Iris pigment epithelial cell (primary cell): ENCODE results near the gene COMMD1.
"Not testable (repeated sequence)": the region's sequence is repeated elsewhere in the genome, so short reads cannot be mapped to it uniquely, and the experiment has no call there.

ENCODE experiments used
- DNase-seq: peaks from one replicate; pipeline ENCODE4 v3.0.0-alpha.2; 2011; ENCODE audit warnings: low read depth

COMMD1 gene

DNA sequence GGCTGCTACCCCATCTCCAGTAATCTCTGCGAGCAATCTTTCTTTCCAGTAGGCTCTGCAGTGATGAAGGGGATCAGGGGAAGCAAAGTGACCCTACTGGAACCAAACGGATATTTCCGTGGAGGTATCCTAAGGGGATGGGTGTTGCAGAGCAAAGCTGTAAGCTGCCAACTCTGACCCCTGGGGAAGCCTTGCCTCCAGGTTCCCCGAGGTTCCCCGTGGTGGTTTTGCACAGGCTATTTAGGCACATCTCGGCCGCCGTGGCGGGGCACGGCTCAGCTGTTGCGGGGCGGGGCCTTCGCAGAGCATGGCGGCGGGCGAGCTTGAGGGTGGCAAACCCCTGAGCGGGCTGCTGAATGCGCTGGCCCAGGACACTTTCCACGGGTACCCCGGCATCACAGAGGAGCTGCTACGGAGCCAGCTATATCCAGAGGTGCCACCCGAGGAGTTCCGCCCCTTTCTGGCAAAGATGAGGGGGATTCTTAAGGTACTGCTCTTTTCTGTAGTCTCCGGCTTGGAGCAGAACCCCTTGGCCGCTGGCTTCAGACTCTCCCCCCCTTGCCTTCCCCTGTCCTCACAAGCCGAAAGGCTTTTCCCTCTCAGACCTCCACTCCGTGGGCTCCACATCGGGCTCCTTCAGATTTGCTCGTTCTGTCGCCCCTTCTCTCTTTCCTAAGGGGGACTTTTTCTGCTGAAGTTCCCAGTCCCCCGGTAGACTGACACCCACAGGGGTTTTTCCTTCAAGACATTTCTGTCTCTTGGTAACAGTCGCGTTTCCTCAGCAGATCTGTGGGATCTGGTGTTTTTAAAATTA is at the start of gene COMMD1:
Gene COMMD1 (plus strand): TSS at position 303 of the 814 bp plus-strand sequence. CDS start 5 bp downstream, at position 308.
- DNase-seq: peak; percentile 82

DNA sequence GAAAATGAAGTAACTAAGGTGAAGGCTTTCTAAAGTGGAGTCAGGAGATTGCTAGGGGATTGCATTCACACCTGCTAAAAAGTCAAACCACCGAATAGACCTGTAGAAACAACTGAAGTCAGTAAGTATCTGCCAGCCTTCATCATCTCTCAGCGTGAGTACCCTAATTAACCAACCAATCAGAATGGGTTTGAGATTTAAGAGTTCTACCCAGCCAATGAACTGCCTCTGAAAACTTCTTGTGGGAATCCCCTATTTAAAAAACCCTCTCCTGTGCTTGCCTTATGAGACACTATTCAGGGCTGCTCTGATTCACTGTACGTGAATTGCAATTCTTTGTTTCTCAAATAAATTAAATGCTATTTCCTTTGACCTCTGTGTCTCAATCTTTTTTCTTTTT is 48.2 kb upstream of the COMMD1 start:
- DNase-seq: no peak

DNA sequence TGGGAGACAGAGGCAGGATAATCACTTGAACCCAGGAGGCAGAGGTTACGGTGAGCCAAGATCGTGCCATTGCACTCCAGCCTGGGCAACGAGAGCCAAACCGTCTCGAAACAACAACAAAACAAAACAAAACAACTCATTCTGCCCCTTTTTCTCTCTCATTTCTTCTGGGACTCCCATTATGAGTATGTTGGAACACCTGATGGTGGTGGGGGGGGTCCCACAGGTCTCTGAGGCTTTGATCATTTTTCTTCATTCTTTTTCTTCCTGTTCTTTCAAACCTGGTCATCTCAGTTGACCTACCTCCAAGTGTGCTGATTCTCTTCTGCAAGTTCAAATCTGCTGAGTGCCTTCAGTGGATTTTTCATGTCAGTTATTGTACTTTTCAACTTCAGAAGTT is 43.4 kb upstream of the COMMD1 start:
- DNase-seq: no peak

DNA sequence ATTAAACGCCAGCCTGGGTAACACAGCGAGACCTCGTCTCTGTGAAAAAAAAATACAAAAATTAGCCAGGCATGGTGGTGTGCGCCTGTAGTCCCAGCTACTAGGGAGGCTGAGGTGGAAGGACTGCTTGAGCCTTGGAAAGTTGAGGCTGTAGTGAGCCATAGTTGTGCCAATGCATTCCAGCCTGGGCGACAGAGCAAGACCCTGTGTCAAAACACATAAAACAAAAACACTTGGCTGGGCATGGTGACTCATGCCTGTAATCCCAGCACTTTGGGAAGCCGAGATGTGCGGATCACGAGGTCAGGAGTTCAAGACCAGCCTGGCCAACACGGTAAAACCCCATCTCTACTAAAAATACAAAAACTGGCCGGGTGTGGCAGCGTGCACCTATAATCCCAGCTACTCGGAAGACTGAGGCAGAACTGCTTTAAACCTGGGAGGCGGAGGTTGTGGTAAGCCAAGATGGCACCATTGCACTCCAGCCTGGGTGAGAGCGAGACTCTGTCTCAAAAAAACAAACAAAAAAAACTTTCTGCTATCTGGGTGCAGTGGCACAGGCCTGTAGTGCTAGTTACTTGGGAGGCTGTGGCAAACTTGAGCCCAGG is 38.9 kb upstream of the COMMD1 start:
- DNase-seq: not testable (repeated sequence)

DNA sequence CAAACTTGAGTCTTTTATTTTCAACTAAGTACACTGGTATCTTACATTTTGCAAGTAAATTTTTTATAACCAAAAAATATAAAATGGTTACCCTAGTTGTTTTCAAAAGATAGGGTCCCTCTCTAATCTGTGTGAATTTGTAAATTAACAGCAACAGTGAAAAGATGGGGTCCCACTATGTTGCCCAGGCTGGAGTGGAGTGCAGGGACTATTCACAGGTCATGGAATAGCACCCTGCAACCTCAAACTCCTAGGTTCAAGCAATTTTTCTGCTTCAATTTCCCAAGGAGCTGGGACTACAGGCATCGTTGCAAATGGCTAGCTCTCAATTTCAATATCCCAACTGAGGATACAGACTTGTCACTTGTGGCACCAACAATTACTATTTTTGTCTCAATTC is 29.1 kb upstream of the COMMD1 start:
- no peak for DNase-seq

DNA sequence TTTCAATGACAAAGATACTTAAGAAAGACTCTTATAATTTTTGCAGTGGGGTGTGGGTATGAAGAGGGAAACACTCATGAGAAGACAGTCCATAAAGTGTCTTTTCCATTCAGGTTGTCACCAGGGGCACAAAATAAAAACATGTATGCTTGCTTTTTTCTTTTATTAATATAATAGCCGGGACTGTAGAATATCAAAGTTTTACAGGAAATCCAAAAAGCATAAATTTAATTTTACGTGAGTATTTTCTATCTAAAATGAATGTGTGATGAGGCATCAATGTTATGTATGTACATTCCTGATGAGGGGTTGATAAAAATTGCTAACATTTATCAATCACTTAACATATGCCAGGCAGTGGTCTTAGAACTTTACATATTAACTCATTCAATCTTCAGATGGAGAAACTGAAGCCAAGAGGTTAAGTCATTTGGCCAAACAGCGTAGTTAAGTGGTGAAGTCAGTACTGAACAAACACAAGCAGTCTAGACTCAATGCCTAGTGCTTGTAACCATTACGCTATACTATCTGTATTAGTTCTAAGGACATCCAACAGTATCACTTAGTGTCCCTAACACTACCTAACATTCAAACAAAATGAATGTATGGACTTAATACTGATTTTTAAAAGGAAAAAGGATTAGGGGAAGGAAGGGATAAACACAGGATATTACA is 27.8 kb upstream of the COMMD1 start:
- no peak for DNase-seq

DNA sequence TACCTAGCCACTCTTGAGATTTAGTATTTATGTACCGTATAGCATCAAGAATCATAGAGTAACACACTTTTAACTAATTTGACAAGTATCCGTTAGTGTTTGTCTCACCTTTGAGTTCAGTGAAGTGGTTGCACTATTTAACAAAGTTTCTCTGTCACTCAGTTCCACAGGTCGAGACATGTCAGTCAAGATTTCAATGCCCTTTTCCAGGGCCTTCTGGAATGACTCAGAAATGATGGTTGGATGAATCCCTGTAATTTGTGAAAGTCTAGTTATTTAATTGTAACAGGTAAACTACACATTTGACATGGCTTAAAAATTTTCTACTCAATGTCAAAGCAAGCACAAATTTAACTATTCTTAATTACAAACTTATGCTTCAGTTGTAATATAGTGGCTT is 26.7 kb upstream of the COMMD1 start:
- DNase-seq: no peak

DNA sequence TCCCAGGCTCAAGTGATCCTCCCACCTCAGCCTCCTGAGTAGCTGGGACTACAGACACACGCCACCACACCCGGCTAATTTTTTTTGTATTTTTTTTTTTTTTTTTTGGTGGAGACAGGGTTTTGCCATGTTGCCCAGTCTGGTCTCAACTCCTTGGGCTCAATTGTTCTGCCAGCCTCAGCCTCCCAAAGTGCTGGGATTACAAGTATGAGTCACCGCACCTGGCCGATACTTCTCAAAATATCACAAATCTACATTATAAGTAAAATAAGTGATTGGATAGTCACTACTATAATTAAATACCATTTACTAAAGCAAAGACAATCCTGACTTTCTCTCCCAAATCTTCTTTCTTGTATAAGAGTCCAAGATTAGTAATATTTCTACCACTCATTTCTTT is 26.1 kb upstream of the COMMD1 start:
- not testable (repeated sequence) for DNase-seq

DNA sequence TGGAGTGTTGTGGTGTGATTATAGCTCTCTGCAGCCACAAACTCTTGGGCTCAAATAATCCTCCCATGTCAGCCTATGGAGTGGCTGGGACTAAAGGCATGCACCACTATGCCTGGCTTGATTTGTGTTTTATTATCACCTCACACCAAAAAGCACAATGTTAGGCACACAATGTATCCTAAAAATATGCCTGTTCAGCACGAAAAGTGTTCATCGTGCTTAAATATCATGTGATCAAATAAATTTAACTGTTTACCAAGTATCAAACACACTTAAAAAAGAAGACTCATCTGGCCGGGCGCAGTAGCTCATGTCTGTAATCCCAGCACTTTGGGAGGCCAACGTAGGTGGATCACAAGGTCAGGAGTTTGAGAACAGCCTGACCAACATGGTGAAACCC is 22.6 kb upstream of the COMMD1 start:
- DNase-seq: no peak

DNA sequence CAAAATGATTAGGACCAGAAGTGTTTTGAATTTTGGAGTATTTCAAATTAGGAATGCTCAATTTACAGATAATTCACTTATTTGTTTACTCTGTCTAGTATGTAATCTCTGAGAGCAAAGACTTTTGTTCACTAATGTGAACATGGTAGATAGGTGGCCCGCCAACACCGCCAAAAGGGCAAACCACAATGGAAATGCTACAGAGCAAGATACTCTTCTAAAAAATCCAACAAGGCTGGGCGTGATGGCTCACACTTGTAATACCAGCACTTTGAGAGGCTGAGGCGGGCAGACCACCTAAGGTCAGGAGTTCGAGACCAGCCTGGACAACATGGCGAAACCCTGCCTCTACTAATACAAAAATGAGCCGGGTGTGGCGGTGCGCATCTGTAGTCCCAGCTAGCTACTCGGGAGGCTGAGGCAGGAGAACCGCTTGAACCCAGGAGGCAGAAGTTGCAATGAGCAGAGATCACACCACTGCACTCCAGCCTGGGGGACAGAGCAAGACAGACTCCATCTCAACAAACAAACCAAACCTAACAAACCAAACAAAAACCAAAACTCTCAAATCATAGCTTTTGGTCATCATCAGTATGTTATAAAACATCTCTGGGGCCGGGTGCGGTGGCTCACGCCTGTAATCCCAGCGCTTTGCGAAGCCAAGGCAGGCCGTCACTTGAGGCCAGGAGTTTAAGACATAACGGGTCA is 19.4 kb upstream of the COMMD1 start:
- DNase-seq: no peak

DNA sequence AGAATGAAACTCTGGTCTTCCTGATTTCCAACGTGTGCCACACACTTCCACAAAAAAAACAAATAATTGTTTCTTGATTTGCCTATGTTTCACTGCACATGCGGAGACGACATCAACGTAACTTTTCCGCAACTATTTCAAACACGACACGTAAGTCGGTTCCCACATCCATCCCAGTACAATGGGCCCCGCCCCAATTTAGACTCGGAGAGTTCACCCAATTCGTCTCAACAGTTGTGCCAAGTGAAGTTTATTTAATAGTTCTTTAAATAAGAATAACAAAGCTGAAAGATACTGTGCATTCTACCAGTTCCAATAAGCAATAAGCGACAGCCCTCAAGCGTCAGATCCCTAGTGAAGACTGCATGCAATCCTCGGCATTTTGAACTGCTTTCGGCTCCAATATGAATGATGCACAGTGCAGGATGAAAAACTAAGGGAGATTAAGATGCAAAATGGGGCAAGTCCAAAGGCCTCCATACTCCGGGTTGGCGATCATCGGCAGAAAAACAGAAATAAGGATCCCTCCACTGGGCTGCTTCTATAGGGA is 17.7 kb upstream of the COMMD1 start:
- peak; percentile 62 for DNase-seq

DNA sequence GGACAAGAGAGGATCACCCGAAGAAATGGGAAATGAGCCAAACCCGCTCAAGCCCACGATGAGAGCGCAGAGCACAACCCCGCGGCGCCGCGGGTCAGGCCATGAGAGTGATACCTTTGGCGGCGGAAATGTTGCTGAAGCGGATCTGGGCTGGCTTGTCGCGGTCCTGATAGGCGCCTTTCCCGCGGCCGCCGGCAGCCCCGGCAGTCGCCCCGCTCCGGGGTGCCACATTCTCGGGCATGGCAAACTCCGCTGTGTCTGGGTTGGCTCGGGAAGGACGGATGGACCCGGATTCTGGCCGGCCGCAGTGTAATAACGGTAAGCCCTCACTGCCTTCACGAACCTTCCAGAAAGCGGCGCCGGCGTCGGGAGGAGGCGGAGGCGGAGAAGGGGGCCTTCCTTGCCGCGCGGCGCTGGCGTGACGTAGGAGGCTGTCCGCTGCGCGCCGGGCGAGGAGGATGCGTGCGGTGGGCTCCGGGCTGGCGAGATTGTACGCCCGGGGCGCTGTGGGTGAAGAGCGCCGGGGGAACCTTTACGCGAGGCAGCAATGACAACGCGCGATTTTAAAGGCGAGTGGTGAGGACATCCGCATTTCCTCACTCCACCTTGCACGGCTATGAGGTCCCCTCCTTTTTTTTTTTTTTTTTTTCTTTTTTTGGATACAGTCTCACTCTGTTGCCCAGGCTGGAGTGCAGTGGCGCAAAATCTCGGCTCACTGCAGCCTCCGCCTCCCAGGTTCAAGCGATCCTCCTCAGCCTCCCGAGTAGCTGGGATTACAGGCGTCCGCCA is 17.0 kb upstream of the COMMD1 start, which contains the start of gene CCT4:
Gene CCT4 (minus strand): TSS at position 390 of the 789 bp plus-strand sequence. CDS start 149 bp downstream, at position 241.
- peak; percentile 71 for DNase-seq

DNA sequence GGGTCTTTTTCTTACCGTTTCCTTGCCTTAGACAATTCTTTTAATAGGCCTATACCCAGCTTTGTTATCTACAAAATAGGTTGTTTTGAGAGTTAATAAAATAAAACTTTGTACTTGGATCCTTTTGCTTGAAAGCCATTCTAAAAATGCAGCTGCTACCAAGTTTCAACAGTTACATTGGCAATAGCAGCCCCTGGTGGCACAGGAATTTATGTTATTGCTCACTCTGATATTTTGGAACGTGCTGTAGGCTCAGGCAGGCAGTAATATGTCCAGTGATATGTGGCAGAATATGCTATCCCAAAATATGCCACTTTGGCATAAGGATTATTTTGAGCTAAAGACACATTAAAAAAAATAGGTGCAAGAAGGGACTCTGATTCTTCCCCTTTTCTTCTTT is 6.7 kb upstream of the COMMD1 start:
- DNase-seq: no peak

DNA sequence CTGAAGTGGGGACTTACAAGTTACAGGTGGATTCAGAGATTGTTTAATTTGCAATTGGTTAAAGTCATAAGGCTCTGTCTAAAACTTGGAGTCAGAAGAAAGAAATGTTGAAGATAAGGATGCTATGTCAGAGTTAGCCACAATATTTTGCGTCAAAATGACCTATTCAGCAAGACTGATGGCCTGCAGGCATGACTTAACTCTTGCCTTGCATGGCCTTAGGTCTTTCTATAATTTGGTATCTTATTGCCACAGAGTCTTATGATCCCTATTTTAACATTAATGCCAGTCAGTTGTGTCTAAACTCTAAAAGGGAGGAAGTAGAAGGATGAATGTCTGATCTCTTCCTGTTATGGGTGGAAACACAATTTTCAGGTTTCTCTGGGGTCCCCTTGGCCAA is 5.2 kb upstream of the COMMD1 start:
- DNase-seq: no peak

DNA sequence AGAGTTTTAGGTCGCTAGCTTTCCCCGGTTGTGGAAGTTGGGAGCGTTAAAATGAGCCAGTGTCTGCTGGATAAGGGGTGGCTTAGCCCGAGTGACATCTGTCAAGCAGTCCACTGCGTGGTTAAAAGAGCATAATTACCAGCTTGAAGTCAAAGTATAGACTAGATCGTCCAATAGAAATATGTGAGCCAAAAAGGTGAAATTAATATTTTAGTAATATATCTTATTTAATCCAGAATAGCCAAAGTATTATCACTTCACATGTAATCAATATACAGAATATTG is 654 bp downstream of the COMMD1 start:
- DNase-seq: no peak

DNA sequence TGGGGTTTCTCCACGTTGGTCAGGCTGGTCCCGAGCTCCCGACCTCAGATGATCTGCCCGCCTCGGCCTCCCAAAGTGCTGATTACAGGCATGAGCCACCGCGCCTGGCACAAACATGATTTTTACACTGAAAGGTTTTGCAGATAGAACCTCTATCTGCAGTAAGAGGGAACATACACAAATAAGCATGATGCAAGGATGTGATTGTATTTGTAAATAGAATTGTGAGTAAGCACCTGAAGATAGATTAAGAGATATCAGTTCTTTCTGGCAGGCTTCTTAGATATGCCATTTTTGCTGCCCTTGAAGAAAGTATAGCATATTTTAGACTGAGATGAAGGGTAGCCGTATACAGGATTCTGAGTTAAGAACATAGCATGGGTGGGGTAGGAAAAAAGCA is 3.6 kb downstream of the COMMD1 start:
- DNase-seq: no peak

DNA sequence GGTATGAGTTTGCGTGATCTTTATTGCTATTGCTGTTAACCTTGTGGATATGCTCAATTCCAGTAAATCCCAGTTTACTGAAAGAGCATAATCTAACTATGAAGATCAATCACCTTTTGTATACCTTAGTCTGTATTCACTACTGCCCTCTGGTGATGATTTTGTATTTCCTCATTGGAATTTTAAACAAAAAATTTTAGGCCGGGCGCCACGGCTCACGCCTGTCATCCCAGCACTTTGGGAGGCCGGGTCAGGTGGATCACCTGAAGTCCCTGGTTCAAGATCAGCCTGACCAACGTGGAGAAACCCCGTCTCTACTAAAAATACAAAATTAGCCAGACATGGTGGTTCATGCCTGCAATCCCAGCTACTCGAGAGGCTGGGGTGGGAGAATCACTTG is 5.1 kb downstream of the COMMD1 start:
- no peak for DNase-seq

DNA sequence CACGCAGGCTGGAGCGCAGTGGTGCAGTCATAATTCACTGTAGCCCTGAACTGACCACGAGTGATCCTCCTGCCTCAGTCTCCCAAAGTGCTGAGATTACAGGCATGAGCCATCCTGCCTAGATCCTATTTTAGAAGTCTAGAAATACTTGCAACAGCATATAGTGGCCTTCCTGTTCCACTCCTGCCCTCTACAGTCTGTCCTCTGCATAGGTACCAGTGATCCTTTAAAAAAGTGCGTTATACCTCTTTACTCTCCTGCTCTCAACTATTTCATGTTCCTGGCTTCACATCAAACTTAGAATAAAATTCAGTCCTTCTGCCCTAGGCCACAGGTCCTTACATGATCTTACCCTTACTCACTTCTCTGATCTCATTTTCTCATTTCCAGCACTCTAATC is 6.0 kb downstream of the COMMD1 start:
- DNase-seq: no peak

DNA sequence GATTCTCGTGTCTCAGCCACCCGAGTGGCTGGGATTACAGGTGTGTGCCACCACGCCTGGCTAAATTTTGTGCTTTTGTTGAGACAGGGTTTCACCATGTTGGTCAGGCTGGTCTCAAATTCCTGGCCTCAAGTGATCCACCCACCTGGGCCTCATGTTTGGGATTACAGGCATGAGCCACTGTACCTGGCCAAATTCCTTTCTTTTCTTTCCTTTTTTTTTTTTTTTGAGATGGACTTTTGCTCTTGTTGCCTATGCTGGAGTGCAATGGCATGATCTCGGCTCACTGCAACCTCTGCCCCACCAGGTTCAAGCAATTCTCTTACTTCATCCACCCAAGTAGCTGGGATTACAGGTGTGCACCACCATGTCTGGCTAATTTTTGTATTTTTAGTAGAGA is 9.3 kb downstream of the COMMD1 start:
- DNase-seq: not testable (repeated sequence)

DNA sequence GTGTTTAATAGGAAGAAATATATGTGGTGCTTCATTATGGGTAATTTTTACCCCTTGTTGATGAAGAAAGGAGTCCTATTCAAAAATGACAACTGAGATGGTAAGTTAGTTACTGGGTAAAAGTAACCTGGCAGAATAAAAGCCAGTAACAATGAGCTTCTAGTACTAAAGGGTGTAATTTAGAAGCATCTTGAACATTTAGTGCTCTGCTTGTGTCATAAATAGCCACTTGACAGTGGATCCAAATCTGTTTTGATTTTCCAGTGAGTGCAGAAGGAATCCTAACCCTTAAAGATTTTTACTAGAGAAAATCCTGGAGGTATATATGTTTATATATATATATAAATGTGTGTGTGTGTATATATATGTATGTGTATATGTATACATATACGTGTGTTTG is 15.1 kb downstream of the COMMD1 start:
- no peak for DNase-seq

DNA sequence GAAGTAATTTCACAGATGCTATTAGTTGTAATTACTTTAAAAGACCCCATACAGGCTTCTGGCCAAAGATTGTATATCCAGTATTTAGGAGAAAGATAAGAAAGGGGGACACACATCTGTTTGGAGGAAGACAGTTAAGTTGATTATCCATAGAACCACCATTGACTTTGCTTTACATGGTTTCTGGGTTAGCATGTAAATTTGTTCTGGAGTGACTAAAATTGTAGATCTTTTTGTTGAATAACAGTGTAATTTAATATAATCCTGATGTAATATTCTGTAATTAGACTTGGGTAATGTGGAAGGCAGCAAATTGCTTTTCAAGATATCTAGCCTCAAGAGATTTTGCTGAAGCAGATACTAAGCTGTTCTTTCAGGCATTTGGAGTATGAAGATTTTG is 17.2 kb downstream of the COMMD1 start:
- DNase-seq: no peak
